A549 (cell line): ENCODE results near the gene CDKN2C. TPM values are rescaled to one million over a fixed set of nuclear protein-coding genes. Genes with fewer than 3 reads are reported as not detected.
A peak's percentile ranks its signal among the peaks of the same experiment; 100 is the strongest.

ENCODE experiments used
- ATAC-seq, 2 experiments: fragments of 200-7000 bp in 1 of 2; fragments of >200 bp in 1 of 2; cut with Nextera tagmentation in 1 of 2; cut with Tn5 transposase in 1 of 2; 3 replicates each; pipeline versions ENCODE4 v1.8.0 to v1.9.1; 2018 to 2020; ENCODE audit warnings: mild to moderate bottlenecking in 1 of 2, moderate library complexity in 1 of 2
- CTCF ChIA-PET: fragments of 300-600 bp; sonication (Branson Sonifier 250); formaldehyde crosslinking; extraction: SDS; loops from one replicate; lab custom pipeline; 2021; ENCODE audit warnings: antibody characterized with exemption, inconsistent platforms; lab: Yijun Ruan, JAX
- POLR2A ChIA-PET: fragments of 350-600 bp; formaldehyde crosslinking; extraction: SDS; loops from one replicate; lab custom pipeline; 2021; ENCODE audit warnings: antibody characterized with exemption, inconsistent platforms; lab: Yijun Ruan, JAX
- DNase-seq, 2 experiments: peaks; one replicate each; pipeline versions ENCODE4 v3.0.0 to v3.0.0-alpha.2; 2011 to 2016; ENCODE audit warnings: low read depth in 1 of 2, low spot score in 1 of 2
- FAIRE-seq: peaks from 2 replicates; lab custom pipeline; 2011; peaks lifted over from hg19 to GRCh38; lab: Jason Lieb, UNC
- H3K27ac ChIP-seq, 2 experiments: fragments of >200 bp; sonication (Bioruptor Twin); formaldehyde crosslinking; 3 replicates each; pipeline ENCODE4 v1.5.1; 2016 to 2017
- H3K4me1 ChIP-seq: fragments of >200 bp; sonication (Bioruptor Twin); formaldehyde crosslinking; 3 replicates; pipeline ENCODE4 v1.6.1; 2016
- H3K4me2 ChIP-seq: fragments of >200 bp; sonication (Bioruptor Twin); formaldehyde crosslinking; 3 replicates; pipeline ENCODE4 v1.6.1; 2016
- H3K4me3 ChIP-seq: fragments of >200 bp; sonication (Bioruptor Twin); formaldehyde crosslinking; 3 replicates; pipeline ENCODE4 v1.5.1; 2016
- H3K9me3 ChIP-seq: fragments of >200 bp; sonication (Bioruptor Twin); formaldehyde crosslinking; 3 replicates; pipeline ENCODE4 v1.6.1; 2016
- CBX2 ChIP-seq: fragments of 200-600 bp; sonication (generic); IDR thresholded peaks from 2 replicates; pipeline ENCODE4 v1.6.1; 2016; ENCODE audit warnings: low read depth, mild to moderate bottlenecking, borderline replicate concordance
- CHD2 ChIP-seq: fragments of 150-350 bp; IDR thresholded peaks from 2 replicates; pipeline ENCODE4 v1.6.1; 2014; ENCODE audit warnings: low read length; ENCODE audit not compliant: partially characterized antibody
- EP300 ChIP-seq, 2 experiments: fragments of >200 bp; sonication (Bioruptor Twin); formaldehyde crosslinking; IDR thresholded peaks; 2 replicates in 1 of 2; 3 replicates in 1 of 2; pipeline ENCODE4 v1.6.1; 2016 to 2017
- FOXS1 ChIP-seq: fragments of 250-450 bp; sonication (Bioruptor Pico); IDR thresholded peaks from 2 replicates; pipeline ENCODE4 v1.5.0; 2020; ENCODE audit warnings: mild to moderate bottlenecking, moderate library complexity
- HOXA7 ChIP-seq: fragments of 250-450 bp; sonication (Bioruptor Pico); IDR thresholded peaks from 2 replicates; pipeline ENCODE4 v1.5.0; 2020; ENCODE audit warnings: mild to moderate bottlenecking, moderate library complexity
- HOXB5 ChIP-seq: fragments of 250-450 bp; sonication (Bioruptor Pico); IDR thresholded peaks from 2 replicates; pipeline ENCODE4 v1.5.0; 2020; ENCODE audit warnings: mild to moderate bottlenecking, moderate library complexity
- JUNB ChIP-seq: fragments of >200 bp; sonication (Bioruptor Twin); formaldehyde crosslinking; IDR thresholded peaks from 2 replicates; pipeline ENCODE4 v1.6.1; 2016
- MYC ChIP-seq: IDR thresholded peaks from 2 replicates; pipeline ENCODE4 v1.6.1; 2012; ENCODE audit warnings: mild to moderate bottlenecking, inconsistent platforms, low read length, improper control_type of control experiment, borderline replicate concordance
- NFE2L2 ChIP-seq: fragments of 150-350 bp; conservative IDR thresholded peaks from 2 replicates; pipeline ENCODE4 v1.6.1; 2014; ENCODE audit warnings: low read length
- PHF8 ChIP-seq: fragments of 200-600 bp; sonication (generic); IDR thresholded peaks from 2 replicates; pipeline ENCODE4 v1.6.1; 2016; ENCODE audit warnings: low read depth, mild to moderate bottlenecking, antibody characterized with exemption, moderate library complexity, borderline replicate concordance
- RAD21 ChIP-seq, 2 experiments: fragments of >200 bp in 1 of 2; sonication (Bioruptor Twin) in 1 of 2; formaldehyde crosslinking in 1 of 2; IDR thresholded peaks in 1 of 2; conservative IDR thresholded peaks in 1 of 2; 2 replicates in 1 of 2; 3 replicates in 1 of 2; pipeline ENCODE4 v1.6.1; 2012 to 2018; ENCODE audit warnings: inconsistent platforms in 1 of 2
- RARB ChIP-seq: fragments of 250-450 bp; sonication (Bioruptor Pico); IDR thresholded peaks from 2 replicates; pipeline ENCODE4 v1.8.0; 2021; ENCODE audit warnings: mild to moderate bottlenecking, moderate library complexity
- RCOR1 ChIP-seq: fragments of 150-350 bp; IDR thresholded peaks from 2 replicates; pipeline ENCODE4 v1.6.1; 2014; ENCODE audit warnings: antibody characterized with exemption, low read length, low read depth
- SMC3 ChIP-seq: fragments of >200 bp; sonication (Bioruptor Twin); formaldehyde crosslinking; IDR thresholded peaks from 3 replicates; pipeline ENCODE4 v1.6.1; 2018; ENCODE audit warnings: inconsistent platforms
- TFCP2L1 ChIP-seq: fragments of 250-450 bp; sonication (Bioruptor Pico); IDR thresholded peaks from 2 replicates; pipeline ENCODE4 v1.5.0; 2021; ENCODE audit warnings: mild to moderate bottlenecking
- WGBS: methylation state at CpG from one replicate; pipeline ENCODE4 v1.1.6; 2017; ENCODE audit errors: missing lambda C conversion rate; 5-methylcytosine and 5-hydroxymethylcytosine counted together
- polyA plus RNA-seq, 4 experiments: library from polyadenylated mRNA; depleted of rRNA in 3 of 4; stranded (reverse); fragments of >200 nt; fragmentation: RNase III in 1 of 4; extraction: RNeasy Plus Mini Kit Qiagen cat#74134 plus additional on column Dnase treatment in 1 of 4; gene quantifications; 2 replicates in 3 of 4; 3 replicates in 1 of 4; pipeline ENCODE4 v1.2.3, GENCODE V29; 2011 to 2017
- TF ChIP-seq, protein P1 (sequence below): IDR thresholded peaks from 2 replicates; pipeline ENCODE4 v1.6.1; 2012
- TF ChIP-seq, protein P2 (sequence below): fragments of >200 bp; sonication (Bioruptor Twin); formaldehyde crosslinking; IDR thresholded peaks from 3 replicates; pipeline ENCODE4 v1.6.1; 2016
- TF ChIP-seq, protein P3 (sequence below): fragments of 250-450 bp; sonication (Bioruptor Pico); IDR thresholded peaks from 2 replicates; pipeline ENCODE4 v1.5.0; 2021; ENCODE audit warnings: mild to moderate bottlenecking, moderate library complexity, borderline replicate concordance
- TF ChIP-seq, protein P4 (sequence below): fragments of >200 bp; sonication (Bioruptor Twin); formaldehyde crosslinking; IDR thresholded peaks from 3 replicates; pipeline ENCODE4 v1.5.1; 2016

CDKN2C gene
- polyA plus RNA-seq, 2 of the 4 experiments (the other 2 are of a cell fraction), result 13.0 to 17.7 TPM

DNA sequence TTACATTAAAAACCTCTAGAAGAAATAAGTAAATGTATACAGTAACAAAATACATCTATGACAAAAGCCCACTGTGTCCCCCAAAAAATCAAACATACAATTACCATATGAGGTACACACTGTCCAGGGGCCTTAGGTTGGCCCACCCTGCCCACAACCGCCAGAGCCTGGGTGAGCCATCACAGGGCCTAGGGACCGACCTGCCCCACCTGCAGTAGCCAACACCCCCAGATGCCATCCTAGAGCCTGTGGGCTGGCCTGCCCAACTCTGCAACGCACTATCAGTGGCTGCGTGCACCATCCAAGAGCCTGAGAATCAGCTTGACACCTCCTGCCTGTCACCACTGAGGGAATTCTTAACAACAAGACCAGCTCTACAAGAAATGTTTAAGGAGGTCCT, 49.0 kb upstream of the CDKN2C start:
- WGBS, result 100% methylated on average over 1 of the region's 4 CpGs
- TF ChIP-seq NFE2L2 (no peak), JUNB (no peak), PHF8 (no peak), CBX2 (no peak), RARB (no peak), CHD2 (no peak), HOXA7 (CRISPR knock-in tag) (no peak), EP300 (IDR thresholded peaks at IDR 0.05) (no peak), RCOR1 (no peak), SMC3 (no peak), FOXS1 (CRISPR knock-in tag) (no peak), HOXB5 (CRISPR knock-in tag) (no peak)
- TF ChIP-seq, protein P1, sequence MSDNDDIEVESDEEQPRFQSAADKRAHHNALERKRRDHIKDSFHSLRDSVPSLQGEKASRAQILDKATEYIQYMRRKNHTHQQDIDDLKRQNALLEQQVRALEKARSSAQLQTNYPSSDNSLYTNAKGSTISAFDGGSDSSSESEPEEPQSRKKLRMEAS, result no peak
- ATAC-seq (no peak), FAIRE-seq (no peak), DNase-seq (no peak)
- no peaks in the 10 kb centered on the region for H3K9me3 ChIP-seq
- CTCF ChIA-PET, result interaction anchor here (1.2 kb wide), 1 partner anchor 146 kb away, joined by 3 read pairs; no protein-coding TSS in a partner anchor
- no peak overlapping the region for H3K4me3 ChIP-seq
- POLR2A ChIA-PET, result no interaction called here
- no peak overlapping the region for H3K27ac ChIP-seq
- H3K4me2 ChIP-seq, result no peak overlapping the region
- no peaks in the 10 kb centered on the region for H3K4me1 ChIP-seq

DNA sequence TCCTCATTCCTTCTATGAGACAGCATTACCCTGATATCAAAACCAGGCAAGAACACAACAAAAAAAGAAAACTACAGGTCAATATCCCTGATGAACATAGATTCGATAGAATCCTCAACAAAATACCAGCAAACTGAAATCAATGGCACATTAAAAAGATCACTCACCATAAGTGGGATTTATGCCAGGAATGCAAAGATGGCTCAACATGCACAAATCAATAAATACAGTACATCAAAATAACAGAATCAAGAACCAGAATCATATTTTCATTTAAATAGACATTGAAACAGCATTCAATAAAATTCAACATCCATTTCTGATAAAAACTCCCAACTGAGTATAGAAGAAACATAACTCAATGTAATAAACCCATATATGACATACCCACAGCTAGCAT, 46.5 kb upstream of the CDKN2C start:
- CTCF ChIA-PET, result no interaction called here
- TF ChIP-seq, protein P2, sequence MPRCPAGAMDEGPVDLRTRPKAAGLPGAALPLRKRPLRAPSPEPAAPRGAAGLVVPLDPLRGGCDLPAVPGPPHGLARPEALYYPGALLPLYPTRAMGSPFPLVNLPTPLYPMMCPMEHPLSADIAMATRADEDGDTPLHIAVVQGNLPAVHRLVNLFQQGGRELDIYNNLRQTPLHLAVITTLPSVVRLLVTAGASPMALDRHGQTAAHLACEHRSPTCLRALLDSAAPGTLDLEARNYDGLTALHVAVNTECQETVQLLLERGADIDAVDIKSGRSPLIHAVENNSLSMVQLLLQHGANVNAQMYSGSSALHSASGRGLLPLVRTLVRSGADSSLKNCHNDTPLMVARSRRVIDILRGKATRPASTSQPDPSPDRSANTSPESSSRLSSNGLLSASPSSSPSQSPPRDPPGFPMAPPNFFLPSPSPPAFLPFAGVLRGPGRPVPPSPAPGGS, result no peak
- TF ChIP-seq, all 56 proteins: peak for 0
- POLR2A ChIA-PET, result no interaction called here
- H3K4me3 ChIP-seq, result no peak overlapping the region
- no peak overlapping the region for H3K27ac ChIP-seq
- no peaks in the 10 kb centered on the region for H3K9me3 ChIP-seq
- DNase-seq, result no peak
- no peak overlapping the region for H3K4me2 ChIP-seq
- no peak for FAIRE-seq
- WGBS, result 88% methylated on average over 1 of the region's 1 CpG
- no peaks in the 10 kb centered on the region for H3K4me1 ChIP-seq
- ATAC-seq, result no peak

DNA sequence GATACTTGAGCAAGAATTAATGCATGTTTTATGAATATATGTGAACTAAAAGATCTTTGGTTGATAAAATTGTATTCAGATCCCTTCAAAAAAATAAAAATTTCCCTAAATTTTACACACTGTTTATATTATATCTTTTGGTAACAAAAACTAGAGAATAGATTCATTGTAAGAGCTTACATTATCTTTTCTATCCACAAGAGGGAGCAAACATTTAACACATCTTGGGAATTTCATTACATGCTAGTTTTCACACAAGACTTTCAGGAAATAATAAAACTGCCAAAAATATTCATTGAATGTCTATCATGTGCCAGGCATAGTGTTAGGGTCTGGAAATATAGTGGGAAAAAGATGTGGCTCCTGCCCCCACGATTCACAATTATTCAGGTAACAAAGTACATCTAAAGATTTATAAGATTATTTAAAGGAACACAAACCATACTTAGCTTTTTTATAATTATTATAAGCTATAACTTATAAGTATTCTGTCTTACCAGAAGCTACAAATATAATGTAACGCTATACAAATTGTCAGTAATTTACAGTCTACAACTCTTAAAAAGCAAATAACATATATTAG, 40.6 kb upstream of the CDKN2C start:
- ATAC-seq (no peak), FAIRE-seq (no peak), DNase-seq (peak; percentile 5 to 39)
- no peaks in the 10 kb centered on the region for H3K9me3 ChIP-seq
- WGBS, result 35% methylated on average over 2 of the region's 2 CpGs
- no peak overlapping the region for H3K4me3 ChIP-seq
- TF ChIP-seq MYC, result no peak
- TF ChIP-seq TFCP2L1 (CRISPR knock-in tag), result no peak
- TF ChIP-seq HOXA7 (CRISPR knock-in tag), result no peak
- TF ChIP-seq RAD21 (conservative IDR thresholded peaks at IDR 0.05 in 1 of 2, IDR thresholded peaks at IDR 0.05 in 1 of 2), result peak; percentile 36 to 49; a peak in 4 of 5 replicates
- TF ChIP-seq, protein P3, sequence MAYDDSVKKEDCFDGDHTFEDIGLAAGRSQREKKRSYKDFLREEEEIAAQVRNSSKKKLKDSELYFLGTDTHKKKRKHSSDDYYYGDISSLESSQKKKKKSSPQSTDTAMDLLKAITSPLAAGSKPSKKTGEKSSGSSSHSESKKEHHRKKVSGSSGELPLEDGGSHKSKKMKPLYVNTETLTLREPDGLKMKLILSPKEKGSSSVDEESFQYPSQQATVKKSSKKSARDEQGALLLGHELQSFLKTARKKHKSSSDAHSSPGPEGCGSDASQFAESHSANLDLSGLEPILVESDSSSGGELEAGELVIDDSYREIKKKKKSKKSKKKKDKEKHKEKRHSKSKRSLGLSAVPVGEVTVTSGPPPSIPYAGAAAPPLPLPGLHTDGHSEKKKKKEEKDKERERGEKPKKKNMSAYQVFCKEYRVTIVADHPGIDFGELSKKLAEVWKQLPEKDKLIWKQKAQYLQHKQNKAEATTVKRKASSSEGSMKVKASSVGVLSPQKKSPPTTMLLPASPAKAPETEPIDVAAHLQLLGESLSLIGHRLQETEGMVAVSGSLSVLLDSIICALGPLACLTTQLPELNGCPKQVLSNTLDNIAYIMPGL (CRISPR knock-in tag), result no peak
- peak; percentile 63 for TF ChIP-seq SMC3
- TF ChIP-seq, protein P4, sequence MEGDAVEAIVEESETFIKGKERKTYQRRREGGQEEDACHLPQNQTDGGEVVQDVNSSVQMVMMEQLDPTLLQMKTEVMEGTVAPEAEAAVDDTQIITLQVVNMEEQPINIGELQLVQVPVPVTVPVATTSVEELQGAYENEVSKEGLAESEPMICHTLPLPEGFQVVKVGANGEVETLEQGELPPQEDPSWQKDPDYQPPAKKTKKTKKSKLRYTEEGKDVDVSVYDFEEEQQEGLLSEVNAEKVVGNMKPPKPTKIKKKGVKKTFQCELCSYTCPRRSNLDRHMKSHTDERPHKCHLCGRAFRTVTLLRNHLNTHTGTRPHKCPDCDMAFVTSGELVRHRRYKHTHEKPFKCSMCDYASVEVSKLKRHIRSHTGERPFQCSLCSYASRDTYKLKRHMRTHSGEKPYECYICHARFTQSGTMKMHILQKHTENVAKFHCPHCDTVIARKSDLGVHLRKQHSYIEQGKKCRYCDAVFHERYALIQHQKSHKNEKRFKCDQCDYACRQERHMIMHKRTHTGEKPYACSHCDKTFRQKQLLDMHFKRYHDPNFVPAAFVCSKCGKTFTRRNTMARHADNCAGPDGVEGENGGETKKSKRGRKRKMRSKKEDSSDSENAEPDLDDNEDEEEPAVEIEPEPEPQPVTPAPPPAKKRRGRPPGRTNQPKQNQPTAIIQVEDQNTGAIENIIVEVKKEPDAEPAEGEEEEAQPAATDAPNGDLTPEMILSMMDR, result peak; percentile 61
- H3K4me2 ChIP-seq, result no peak overlapping the region
- ChIA-PET POLR2A (interaction anchor here (1.0 kb wide), 1 partner anchor 39 kb away, joined by 6 read pairs; no protein-coding TSS in a partner anchor), CTCF (interaction anchor here (0.7 to 3.0 kb wide), 19 partner anchors 9 to 263 kb away, joined by 3 to 12 read pairs (median 4); partner anchors contain the start of genes CDKN2C and FAF1)
- H3K4me1 ChIP-seq, result no peaks in the 10 kb centered on the region
- no peak overlapping the region for H3K27ac ChIP-seq
